GM18909 (cell line): Measurements from ENCODE around the gene RIC8B.
"Not testable (repeated sequence)": the region's sequence is repeated elsewhere in the genome, so short reads cannot be mapped to it uniquely, and the experiment has no call there.

Experiments
- ATAC-seq: cut with Tn5 transposase; IDR thresholded peaks from one replicate; pipeline ENCODE4 v1.9.1; 2021; ENCODE audit warnings: mild to moderate bottlenecking; ENCODE audit not compliant: unreplicated experiment, poor library complexity

The RIC8B gene, protein sequence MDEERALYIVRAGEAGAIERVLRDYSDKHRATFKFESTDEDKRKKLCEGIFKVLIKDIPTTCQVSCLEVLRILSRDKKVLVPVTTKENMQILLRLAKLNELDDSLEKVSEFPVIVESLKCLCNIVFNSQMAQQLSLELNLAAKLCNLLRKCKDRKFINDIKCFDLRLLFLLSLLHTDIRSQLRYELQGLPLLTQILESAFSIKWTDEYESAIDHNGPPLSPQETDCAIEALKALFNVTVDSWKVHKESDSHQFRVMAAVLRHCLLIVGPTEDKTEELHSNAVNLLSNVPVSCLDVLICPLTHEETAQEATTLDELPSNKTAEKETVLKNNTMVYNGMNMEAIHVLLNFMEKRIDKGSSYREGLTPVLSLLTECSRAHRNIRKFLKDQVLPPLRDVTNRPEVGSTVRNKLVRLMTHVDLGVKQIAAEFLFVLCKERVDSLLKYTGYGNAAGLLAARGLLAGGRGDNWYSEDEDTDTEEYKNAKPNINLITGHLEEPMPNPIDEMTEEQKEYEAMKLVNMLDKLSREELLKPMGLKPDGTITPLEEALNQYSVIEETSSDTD

DNA sequence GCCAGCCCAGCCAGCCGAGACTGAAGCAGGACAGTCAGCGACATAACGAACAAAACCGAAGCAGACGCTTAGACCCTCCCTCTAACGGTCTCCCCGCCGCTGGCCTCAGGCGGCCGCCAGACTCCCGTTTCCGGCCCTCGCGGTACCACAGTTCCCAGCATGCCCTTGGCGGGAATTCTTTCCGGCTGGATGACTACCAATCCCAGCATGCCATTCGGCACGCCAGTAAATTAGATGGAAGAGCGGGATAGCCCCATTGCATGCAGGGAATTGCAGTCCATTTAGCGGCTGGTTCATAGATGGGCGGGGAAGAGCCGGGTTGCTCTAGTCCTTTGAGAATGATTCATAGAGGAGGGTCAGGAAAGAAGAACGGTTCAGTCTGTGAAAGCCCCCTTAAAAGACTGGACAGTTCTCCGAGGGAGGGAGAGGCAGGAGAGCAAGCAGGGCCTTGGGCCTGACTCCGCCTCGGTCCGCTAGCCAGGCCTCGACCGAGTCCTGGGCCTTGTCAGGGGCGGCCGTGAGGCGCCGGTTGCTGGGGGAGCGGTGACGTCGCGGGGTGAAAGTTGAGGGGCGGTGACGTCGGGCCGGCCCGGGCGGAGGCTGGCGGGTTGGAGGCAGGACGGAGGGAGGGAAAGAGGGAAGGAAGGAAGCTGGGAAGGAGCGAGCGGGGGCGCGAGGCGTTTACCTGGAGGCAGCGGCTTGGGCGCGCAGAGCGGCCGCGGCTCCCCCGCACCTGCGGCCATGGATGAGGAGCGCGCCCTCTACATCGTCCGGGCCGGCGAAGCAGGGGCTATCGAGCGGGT, at the start of gene RIC8B:
RIC8B (plus strand) TSS at position 678 of the 803 bp plus-strand sequence; CDS start at position 742, 64 bp downstream.
- peak; percentile 87 for ATAC-seq

DNA sequence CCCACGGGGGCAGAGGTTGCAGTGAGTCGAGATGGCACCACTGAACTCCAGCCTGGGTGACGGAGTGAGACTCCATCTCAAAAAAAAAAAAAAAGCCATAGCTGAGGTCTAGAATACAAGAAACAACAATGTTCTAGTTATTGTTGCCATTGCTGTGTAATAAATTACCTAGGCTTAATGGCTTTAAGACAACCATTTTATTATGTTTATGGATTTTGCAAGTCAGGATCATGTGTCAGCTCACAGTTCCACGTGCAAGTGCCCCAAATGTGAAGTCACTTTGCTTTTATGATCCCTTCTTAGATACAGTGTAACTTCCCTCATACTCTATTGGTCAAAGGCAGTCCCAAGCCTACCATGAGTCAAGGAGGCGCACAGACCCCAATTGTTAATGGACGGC, 49.5 kb upstream of the RIC8B start:
- no peak for ATAC-seq

DNA sequence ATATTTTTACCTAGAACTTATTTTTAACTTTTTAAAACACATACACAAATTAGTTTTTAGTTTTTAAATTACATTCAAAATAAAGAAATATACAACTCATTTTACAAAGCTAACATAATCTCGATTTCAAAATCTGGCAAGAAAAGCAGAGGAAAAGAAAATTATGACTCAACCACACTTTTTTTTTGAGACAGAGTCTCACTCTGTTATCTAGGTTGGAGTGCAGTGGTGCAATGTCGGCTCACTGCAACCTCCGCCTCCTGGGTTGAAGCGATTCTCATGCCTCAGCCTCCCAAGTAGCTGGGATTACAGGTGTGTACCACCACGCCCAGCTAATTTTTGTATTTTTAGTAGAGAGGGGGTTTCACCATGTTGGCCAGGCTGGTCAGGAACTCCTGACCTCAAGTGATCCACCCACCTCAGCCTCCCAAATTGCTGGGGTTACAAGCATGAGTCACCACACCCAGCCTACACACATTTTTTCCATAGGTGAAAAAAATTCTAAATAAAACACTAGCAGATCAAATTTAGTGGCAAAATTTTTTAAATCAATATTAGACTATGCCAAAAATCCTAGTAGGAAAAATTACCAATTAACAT, 47.8 kb upstream of the RIC8B start:
- ATAC-seq = not testable (repeated sequence)

DNA sequence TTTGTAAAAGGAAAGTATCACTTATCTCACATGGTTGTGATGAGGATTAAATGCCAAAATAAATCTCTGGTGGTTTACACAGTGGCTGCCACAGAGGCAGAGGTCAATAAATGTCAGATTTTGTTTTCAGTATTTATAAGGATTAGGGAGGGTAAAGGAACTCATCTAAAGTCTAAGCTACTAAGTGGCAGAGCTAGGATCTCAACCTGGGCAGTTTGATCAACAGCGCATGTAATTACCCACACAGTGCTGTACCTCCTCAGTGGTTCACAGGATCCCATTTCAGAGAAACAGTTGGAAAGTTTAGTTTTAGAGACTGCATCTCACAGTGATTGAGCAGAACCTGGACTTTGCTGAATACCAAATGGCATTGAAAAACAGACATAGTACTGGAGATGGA, 44.9 kb upstream of the RIC8B start:
- ATAC-seq = no peak

DNA sequence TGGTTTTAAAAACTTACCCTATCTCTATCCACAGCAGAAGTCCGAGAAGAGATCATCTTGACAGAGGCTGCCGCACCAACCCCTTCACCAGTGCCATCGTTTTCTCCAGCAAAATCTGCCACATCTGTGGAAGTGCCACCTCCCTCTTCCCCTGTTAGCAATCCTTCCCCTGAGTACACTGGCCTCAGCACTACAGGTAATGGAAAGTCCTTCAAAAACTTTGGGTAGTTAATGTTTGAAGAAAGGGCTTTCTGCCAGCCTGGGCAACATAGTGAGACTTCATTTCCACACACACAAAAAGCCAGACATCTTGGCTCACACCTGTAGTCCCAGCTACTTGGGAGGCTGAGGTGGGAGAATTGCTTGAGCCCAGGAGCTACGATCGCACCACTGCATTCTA, 41.6 kb upstream of the RIC8B start:
- ATAC-seq = no peak

DNA sequence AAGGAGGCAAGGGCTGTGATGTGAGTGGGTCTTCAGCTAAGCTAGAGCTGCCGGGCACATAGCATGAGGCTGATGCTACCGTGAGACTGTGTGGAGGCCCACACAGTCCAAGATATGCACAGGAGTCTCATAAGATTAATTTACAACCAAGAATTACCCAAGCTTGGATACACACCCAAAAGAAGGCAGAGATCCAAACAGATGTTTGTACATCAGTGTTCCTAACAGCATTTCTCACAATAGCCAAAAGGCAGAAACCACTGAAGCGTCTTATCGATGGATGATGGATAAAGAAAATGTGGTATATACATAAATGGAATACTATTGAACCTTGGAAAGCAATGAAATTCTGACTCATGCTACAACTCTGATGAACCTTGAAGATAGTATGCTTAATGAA, 40.8 kb upstream of the RIC8B start:
- no peak for ATAC-seq

DNA sequence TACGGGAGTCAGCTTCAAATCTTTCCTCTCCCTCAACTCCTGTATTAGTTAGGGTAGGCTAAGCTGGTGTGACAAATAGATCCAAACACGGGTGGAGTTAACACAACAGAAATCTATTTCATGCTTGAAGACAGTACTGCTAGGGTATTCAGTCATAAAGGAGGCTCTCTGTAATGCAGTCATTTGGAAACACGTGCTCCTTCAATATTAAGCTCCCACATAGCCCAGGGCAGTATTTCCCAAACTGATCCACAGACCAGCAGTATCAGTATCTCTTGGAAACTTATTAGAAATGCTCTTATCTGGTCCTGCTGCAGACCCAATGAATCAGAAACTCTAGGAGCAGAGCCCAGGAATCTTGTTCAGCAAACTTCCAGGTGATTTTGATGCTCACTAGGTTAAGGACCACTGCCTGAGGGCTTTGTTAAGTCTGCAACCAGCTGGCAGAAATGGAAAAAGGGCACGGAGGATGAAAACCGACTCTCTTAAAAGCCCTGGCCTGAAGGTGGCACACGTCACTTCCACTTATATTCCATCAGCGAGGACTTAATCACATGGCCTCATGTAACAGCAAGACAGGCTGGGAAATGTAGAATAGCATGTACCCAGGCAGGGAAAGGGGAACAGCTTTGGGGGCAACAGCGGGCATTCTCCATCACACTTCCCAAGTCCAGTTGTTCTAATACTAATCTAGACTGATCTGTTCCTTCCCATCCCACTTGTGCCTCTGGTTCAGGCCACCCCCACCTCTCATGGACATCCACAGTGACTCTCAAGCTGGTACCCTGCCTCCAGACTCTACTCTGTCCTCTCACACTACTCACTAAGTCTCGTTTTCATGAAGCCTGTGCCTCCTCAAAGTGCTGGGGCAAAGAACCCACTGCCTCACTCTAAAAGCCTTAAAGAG, 38.2 kb upstream of the RIC8B start:
- no peak for ATAC-seq

DNA sequence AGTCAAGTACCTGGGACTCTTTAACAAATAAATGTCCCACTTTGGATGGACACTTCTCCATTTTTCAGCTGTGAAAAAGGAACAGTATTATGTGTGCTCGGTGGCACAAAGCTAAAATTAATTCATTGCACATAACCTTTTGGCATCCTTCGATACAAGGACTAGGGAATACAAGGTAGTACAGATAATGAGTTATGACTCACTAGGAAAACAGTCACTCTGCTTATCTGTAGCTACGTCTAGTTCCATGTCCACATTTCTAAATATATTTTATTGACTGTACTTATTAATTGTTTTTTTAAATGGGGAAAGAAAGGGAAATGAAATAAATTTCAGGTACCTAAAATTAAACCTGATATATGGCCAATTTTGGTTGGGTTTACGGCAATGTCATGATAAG, 35.2 kb upstream of the RIC8B start:
- no peak for ATAC-seq

DNA sequence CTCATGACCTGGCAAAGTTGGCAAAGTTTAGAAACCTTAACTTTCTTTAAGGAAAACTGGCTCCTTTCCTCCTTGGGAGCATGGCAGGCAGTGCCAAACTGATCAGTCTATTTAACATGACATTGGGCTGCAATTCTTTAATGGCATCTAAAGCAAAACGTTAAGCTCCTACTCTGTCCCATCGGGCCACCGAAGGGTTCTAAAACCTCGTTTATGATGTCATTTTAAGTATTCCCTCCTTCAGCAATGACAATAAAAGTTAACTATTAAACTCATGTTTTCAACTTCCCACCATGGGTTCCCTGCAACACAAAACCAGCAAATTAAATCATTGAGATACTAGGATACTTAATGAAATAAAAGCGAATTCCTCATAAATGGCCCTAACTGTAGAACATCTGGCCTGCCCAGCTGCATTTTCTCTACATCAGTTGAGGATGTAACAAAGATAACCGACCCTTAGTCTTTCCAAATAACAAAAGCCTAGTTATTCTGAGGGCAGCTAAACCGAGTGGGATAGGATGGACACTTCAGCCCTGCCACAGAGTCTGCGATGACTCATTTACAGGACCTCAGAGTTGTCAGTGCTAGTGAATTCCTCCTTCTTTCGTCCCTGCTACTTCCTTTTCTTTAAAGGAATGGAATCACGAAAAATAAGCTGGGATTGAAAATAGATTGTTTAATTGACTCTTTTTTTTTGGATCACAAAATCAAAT, 34.5 kb upstream of the RIC8B start:
- ATAC-seq = no peak

DNA sequence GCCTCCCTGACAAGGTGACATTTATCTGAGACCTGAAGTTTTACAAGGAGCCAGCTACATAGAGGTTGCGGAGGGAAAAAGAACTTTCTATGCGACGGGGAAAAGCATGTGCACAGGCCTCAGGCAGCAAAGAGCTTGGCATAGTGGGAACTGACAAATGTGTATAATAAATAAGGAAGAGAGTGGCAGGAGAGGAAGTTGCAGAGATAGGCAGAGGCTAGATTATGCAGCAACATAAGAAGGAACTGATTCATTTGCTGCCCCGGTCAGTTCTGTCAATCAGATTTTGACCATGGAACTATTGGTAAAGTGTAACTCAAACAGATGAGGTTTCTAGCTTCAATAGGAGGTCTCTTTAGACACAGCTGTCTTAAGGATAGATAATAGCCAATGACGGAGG, 33.7 kb upstream of the RIC8B start:
- no peak for ATAC-seq

DNA sequence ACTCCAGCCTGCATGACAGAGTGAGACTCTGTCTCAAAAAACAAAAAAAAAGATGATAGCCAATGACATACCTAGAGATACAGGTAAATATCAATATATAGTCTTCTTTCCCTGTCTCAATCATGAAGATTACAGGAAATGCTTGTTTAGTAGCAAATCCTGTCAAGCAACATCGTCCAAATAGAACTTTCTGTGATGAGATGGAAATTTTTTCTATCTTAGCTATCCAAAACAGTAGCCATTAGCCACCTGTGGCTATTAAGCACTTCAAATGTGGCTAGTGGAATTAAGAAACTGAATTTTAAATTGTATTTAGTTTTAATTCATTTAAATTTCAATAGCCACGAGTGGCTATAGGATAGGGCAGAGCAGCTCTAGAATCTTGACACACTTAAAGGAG, 33.2 kb upstream of the RIC8B start:
- ATAC-seq = no peak

DNA sequence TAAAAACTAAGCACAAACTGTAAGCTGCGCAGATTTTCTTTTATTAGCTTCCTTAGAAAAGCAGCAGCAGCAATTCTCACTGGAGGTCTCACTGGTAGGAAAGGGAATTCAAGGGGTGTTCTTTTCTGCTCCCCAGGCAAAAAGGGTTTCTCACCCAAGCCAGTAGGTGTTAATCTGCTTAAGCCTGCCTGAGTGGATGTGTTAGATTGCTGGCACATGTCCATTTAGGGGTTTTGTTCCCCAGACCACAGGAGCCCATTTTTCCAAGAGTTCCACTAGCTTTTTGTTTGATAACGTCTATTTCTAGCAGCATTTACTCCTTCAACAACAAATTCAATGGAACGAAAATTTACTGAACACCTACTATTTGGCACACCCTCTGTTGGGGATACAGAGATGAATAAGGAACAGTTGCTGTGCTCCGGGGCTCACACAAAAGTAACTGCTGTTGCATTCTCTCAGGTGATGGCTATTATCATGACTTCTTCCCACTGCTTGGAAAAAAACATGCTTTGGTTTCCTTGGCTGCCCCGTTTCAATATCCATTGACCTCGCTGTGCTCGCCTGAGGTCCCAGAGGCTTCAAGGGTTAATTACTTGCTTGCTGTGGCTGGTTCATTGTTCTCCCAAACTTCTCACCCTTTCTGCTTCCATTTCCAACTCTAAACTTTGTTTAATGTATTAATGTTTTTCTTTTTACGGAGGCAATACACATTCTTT, 31.1 kb upstream of the RIC8B start:
- ATAC-seq = no peak

DNA sequence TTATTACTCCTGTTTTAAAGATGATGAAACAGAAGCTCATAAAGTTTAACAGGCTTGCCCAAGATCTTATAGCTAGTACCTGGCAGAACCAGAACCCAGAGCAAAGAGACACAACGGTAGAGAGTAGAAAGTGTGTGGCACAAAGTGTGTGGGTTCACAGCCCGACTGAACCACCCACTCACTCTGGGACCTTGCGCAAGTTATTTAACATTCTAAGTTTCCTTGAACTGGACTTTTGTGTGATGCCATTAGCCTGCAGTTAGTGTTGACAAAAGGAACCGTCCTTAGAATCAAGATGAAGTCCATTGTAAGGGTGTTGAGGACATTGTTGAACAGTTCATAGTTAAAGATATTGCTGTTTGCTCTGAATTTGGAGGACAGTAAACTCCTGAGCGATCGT, 29.9 kb upstream of the RIC8B start:
- no peak for ATAC-seq

DNA sequence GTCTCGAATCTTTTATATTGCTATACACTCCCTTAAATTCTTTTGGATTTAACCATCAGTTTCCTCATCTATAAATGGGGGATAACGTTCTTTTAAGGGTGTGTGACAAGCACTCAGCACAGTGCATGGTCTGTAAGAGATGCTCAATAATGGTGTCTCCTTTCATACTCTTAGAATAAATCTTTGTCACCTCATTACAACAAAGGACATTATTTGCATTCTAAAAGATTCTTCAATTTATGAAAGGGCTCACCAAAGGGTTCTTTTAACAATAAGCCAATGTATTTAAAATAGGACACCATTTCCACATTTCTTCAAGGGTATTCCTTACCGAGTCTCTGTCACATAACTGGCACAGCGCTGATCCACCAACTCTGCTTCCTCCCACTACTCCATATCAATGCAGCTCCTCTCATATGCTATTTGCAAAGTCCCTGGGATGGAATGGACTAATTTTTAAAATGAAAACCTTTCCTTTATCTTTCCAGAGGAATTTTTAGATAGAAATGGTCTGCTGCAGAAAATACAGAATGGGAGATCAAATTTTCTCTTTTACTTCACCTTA, 29.2 kb upstream of the RIC8B start:
- ATAC-seq = no peak

DNA sequence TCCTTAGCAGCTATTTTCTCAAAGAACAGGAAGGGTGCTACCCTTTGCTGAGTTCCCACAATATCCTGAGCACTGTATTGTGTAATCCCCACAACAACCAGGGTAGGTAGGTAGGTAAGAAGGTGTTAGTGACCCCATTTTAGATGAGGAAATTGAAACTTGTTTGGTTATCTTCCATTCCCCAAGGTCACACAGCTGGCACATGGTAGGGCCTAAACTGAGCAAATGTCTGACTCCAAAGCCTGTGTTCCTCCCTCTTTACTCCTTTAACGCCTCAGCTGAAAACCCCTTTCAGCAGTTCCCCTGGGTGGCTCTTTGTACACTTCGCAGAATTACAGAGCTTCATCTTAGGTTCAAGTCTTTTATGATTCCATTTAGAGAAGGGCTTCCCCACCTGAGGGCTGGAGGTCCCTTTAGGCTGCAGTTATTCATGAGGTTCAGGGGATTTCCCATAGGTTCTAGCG, 26.5 kb upstream of the RIC8B start:
- ATAC-seq = no peak

DNA sequence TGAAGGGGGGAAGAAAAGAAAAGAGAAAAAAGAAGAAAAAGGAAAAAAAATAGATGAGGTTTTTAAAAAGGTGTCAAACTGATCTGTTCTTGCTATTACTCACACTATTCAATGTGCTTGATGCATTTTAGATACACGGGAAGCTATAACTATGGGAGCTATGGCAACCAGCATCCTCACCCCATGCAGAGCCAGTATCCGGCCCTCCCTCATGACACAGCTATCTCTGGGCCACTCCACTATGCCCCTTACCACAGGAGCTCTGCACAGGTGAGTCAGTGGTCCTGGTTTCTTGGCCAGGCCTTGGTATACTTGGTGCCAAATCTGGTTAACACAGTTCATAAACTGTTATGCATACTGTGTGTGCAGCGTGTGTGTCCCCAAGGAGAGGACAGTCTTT, 24.0 kb upstream of the RIC8B start:
- ATAC-seq = no peak

DNA sequence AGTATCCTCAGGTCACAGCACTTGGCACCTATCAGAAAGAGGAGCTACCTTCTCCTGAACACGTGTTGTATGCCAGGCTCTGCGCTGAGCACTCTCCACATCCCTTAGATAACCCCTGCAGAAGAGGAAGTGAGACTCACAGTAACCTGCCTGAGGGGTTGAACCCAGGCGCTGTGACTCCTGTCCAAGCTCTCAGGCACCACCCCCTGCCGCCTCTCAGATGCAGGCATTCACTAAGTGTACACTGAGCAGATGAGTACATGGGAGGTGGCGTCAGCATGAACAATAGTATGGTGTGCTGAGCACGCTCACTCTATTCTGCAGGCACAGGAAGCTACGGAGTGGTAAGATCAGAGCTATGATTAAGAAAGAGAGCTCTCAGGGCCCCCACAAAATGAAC, 21.0 kb upstream of the RIC8B start:
- ATAC-seq = peak; percentile 98

DNA sequence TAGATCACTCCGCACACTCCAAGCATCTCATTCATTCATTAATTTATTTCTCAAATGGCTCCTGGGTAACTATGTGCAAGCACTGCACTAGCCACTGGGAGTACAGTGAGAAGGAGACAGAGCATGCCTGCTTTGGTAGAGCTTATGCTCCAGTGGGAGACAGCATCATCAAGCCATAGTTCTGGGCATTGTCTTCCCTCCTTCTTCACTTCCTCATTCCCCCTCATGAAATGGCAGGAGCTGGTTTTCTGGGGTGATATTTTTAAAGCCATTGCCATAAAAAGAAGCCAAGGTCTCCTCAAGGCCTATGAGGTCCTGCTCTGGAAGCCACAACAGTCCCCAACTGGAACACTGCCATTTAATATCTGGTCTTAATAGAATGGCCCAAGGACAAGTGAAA, 20.2 kb upstream of the RIC8B start:
- ATAC-seq = no peak
